Skeletal muscle satellite cell (primary cell): ENCODE data around the gene RPS14.

Source experiments
- H3K27me3 ChIP-seq: 2 replicates; pipeline ENCODE4 v1.7.0; 2013; ENCODE audit warnings: low read length; ENCODE audit not compliant: control insufficient read depth, insufficient read depth
- H3K36me3 ChIP-seq: 2 replicates; pipeline ENCODE4 v1.7.0; 2013; ENCODE audit warnings: mild to moderate bottlenecking, control low read depth, low read length; ENCODE audit not compliant: insufficient read depth
- H3K4me1 ChIP-seq: 2 replicates; pipeline ENCODE4 v1.7.0; 2013; ENCODE audit warnings: low read length; ENCODE audit not compliant: control insufficient read depth, insufficient read depth
- H3K4me2 ChIP-seq: 2 replicates; pipeline ENCODE4 v1.7.0; 2013; ENCODE audit warnings: mild to moderate bottlenecking, low read length
- H3K4me3 ChIP-seq: 2 replicates; pipeline ENCODE4 v1.7.0; 2013; ENCODE audit warnings: low read length
- H3K9ac ChIP-seq: 2 replicates; pipeline ENCODE4 v1.7.0; 2013; ENCODE audit warnings: mild to moderate bottlenecking, low read depth, low read length, moderate library complexity
- H3K9me3 ChIP-seq: replicated peaks from 2 replicates; pipeline ENCODE4 v1.7.0; 2013; ENCODE audit warnings: mild to moderate bottlenecking, control low read depth, low read length

RPS14 gene

DNA sequence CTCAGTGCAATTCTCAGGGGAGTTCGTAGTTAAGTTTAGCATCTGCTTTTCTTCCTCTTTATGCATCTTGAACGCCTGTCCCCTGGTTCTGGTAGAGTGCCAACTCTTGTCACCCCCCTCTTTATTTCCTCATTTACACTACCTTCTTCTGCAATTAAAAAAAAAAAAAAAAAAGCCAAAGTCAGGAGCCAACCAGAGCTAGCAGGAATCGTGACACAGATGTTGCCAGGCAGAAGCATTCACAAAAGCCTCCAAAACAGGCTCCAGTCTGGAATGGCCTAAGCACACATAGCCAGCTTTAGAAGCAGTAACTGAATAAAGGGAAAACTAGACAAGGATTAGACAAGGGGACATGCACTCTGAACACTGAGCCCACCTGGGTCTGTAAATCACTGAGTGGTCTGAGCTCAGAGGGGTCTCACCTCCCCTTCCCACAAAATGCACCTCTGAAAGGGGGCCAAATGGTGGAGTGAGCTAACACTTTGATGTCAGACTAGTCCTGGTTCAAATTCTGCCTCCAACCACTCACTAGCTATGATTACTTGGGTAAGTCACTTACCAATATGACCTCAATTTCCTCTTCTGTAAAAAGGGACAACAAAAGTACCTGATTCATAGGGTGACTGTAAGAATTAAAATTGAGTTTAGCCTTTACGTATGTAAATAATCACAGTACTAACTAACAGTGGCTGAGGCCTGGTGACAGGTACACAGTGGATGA, 38.9 kb downstream of the RPS14 start:
- Histone ChIP-seq H3K36me3 (no peaks in the 10 kb centered on the region), H3K27me3 (no peaks in the 10 kb centered on the region), H3K9me3 (no peaks in the 10 kb centered on the region), H3K4me1 (no peaks in the 10 kb centered on the region), H3K4me2 (no peak overlapping the region), H3K4me3 (no peak overlapping the region), H3K9ac (no peak overlapping the region)

DNA sequence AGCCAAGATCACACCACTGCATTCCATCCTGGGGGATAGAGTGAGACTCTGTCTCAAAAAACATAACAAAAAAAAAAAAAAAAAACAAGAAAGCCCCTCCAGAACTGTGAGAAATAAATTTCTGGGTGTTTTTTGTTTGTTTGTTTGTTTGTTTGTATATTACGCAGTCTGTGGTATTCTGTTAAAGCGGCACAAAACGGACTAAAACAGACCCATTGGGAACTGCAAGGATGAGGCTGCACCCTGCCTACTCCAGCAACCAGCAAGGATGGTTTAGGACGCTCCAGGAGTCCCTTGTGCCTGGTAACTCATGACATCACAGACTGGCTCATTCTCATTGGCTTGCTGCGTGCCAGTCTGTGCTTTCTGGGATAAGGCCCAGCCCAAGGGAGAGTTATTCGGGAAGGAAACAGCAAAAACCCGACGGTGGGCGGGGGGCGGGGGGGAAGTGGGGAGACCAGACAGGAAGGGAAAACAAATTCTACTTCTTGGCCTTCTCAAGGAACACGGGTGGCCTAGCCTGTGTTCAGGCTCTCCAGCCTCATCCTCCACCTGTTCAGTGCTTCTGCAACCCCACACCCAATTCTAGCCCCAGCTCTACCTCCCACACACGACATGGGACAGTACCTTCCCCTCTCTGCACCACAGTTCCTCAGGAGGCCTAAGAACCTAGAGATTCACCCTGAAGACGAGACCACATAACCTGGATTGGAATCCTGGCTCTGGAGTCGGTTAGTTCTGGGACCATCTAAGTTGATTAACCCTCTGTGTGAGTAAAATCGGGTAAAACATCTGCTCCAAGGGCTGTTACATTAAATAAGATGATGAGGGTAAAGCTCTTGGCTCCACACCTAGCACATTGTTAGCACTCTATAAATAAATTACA, 39.7 kb downstream of the RPS14 start:
- no peaks in the 10 kb centered on the region for H3K4me1 ChIP-seq

DNA sequence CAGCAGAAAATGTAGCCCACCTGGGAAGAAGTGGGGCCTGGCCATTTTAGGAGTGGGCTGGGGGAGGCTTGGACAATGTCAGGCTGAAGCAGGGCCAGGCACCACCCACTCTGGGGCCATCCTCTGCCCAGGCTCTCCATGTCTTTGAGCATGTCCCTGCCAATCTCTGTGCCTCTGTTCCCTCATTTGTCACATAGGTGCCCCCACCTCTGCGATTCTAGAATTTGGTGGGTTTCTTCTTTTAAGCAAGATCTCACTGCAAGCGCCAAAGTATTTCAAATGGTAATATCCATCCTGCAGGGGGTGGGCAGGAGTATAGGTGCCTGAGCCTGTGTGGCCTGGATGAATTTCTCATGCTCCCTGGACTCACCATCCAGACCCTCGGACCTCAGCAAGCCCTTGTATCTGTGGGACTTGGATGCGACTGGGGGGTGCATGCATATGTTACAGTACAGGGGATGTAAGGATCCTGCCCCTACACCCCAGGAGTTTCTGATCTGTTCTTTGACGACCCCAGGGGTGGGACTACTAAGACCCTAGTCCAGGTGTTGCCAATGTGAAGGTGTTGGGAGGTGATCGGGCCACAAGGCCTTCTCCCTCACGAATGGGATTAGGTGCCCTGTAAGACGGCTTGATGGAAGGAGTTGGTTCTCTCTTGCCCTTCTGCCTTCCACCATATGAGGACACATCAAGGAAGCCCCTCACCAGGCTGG, 41.2 kb downstream of the RPS14 start:
- Histone ChIP-seq H3K36me3 (no peaks in the 10 kb centered on the region), H3K4me3 (no peak overlapping the region), H3K9me3 (no peaks in the 10 kb centered on the region), H3K27me3 (no peaks in the 10 kb centered on the region), H3K4me1 (no peaks in the 10 kb centered on the region), H3K9ac (no peak overlapping the region), H3K4me2 (no peak overlapping the region)

More for the DNA sequence above, 39.7 kb downstream of the RPS14 start:
- H3K4me3 ChIP-seq: no peak overlapping the region
- no peaks in the 10 kb centered on the region for H3K27me3 ChIP-seq
- H3K9ac ChIP-seq: no peak overlapping the region
- H3K36me3 ChIP-seq: no peaks in the 10 kb centered on the region
- H3K4me2 ChIP-seq: no peak overlapping the region
- no peaks in the 10 kb centered on the region for H3K9me3 ChIP-seq

GRCh38 chr5:150407096-150407720, 42.3 kb downstream of the RPS14 start:
- Histone ChIP-seq H3K27me3 (no peaks in the 10 kb centered on the region), H3K9ac (no peak overlapping the region), H3K4me1 (no peaks in the 10 kb centered on the region), H3K4me2 (no peak overlapping the region), H3K36me3 (no peaks in the 10 kb centered on the region), H3K9me3 (no peaks in the 10 kb centered on the region), H3K4me3 (no peak overlapping the region)

- H3K9me3 ChIP-seq: no peaks in the 10 kb centered on the region
- no peaks in the 10 kb centered on the region for H3K4me1 ChIP-seq
- H3K36me3 ChIP-seq: no peaks in the 10 kb centered on the region
- H3K4me3 ChIP-seq: no peak overlapping the region
- H3K4me2 ChIP-seq: no peak overlapping the region
- no peaks in the 10 kb centered on the region for H3K27me3 ChIP-seq
- H3K9ac ChIP-seq: no peak overlapping the region
Measured at GRCh38 chr5:150406723-150407095, 42.8 kb downstream of the RPS14 start.

- no peak overlapping the region for H3K4me2 ChIP-seq
- H3K36me3 ChIP-seq: no peaks in the 10 kb centered on the region
- no peaks in the 10 kb centered on the region for H3K9me3 ChIP-seq
- H3K4me1 ChIP-seq: no peaks in the 10 kb centered on the region
- no peaks in the 10 kb centered on the region for H3K27me3 ChIP-seq
- no peak overlapping the region for H3K9ac ChIP-seq
- no peak overlapping the region for H3K4me3 ChIP-seq
Measured at GRCh38 chr5:150406103-150406722, 43.3 kb downstream of the RPS14 start.

DNA sequence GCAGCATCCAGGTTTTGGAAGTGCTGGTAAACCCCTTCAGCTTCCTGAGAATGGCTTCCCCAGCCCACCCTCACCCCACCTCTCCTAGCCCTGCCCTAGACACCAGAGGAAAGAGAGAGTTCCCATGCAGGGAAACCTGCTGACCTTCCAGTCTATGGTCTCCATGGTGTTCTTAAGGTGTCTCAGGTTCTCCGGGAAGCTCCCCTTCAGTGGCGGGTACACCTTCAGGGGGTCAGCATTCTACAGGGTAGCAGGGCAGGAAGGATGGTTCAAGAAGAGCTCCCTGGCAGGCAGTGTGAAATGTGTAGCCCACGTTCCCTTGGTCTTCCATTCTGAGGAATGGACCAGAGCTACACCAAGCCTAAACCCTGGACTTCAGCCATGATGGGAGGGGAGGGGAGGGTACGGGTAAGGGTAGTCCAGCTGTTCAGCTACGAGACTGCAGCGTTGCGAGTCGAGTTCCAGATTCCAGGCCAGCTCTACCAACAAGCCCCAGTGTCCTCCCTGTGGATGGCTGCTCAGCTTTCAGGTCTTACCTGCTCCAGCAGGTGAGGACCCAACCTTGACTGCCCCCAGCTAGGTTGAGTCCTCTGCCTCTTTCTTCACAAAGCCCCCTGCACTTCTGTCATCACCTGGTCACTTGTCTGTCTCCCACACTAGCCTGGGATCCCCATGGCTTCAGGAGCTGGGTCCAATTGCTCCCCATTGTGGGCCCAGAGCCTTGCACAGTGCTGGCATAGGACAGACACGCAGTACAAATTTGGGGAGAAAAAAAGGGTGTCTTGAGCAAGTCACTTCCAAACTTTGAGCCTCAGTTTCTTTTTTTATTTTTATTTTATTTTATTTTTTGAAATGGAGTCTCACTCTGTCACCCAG, 44.4 kb downstream of the RPS14 start:
- H3K4me3 ChIP-seq: no peak overlapping the region
- H3K27me3 ChIP-seq: no peaks in the 10 kb centered on the region
- no peaks in the 10 kb centered on the region for H3K9me3 ChIP-seq
- H3K4me1 ChIP-seq: no peaks in the 10 kb centered on the region
- H3K36me3 ChIP-seq: peaks cover 2% of the 10 kb centered on the region
- no peak overlapping the region for H3K9ac ChIP-seq
- no peak overlapping the region for H3K4me2 ChIP-seq

GRCh38 chr5:150404535-150404934, 45.0 kb downstream of the RPS14 start:
- Histone ChIP-seq H3K9me3 (no peaks in the 10 kb centered on the region), H3K27me3 (no peaks in the 10 kb centered on the region), H3K9ac (no peak overlapping the region), H3K4me3 (no peak overlapping the region), H3K36me3 (peaks cover 6% of the 10 kb centered on the region), H3K4me2 (no peak overlapping the region), H3K4me1 (no peaks in the 10 kb centered on the region)

- Histone ChIP-seq H3K4me1 (no peaks in the 10 kb centered on the region), H3K9ac (no peak overlapping the region), H3K36me3 (peaks cover 8% of the 10 kb centered on the region), H3K9me3 (no peaks in the 10 kb centered on the region), H3K4me3 (no peak overlapping the region), H3K4me2 (no peak overlapping the region), H3K27me3 (no peaks in the 10 kb centered on the region)
Measured at GRCh38 chr5:150404121-150404520, 45.4 kb downstream of the RPS14 start.

DNA sequence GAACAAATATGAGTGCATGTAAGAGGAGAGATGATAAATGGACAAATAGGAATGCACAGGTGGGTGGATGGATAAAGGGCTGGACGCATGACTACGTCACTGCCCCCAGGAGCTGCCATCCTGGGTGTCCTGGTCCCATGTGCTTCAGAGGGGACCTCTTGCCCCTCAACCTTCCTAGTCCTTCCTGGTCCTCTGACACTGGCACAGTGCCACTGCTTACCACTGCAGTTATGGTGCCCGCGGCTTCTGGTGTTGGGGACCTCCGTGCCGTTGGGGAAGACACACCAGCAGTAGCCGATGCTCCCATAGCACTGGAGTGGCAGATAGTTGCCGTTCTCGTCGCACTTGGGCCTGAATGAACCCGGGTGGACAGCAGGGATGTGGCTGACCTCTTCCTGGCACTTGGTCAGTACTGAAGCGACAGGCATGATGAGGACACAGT, 46.6 kb downstream of the RPS14 start:
- Histone ChIP-seq H3K9me3 (no peaks in the 10 kb centered on the region), H3K9ac (no peak overlapping the region), H3K27me3 (no peaks in the 10 kb centered on the region), H3K4me3 (no peak overlapping the region), H3K4me1 (no peaks in the 10 kb centered on the region), H3K4me2 (no peak overlapping the region), H3K36me3 (peaks cover 19% of the 10 kb centered on the region)
